ENCODE data around the gene MKLN1. TPM values are rescaled to one million over a fixed set of nuclear protein-coding genes. Genes with fewer than 3 reads are reported as not detected.

Gene MKLN1
- total and polyA plus RNA-seq, 7 donors = 14.7 to 70.8 (median 42.9) TPM

- Histone ChIP-seq H3K4me1 (no peaks in the 10 kb centered on the region), H3K27me3 (ENCODE audit: insufficient read depth in 3 of 3, low read length in 2 of 3) (no peaks in the 10 kb centered on the region), H3K9me3 (no peaks in the 10 kb centered on the region), H3K27ac (no peak overlapping the region), H3K36me3 (ENCODE audit: insufficient read depth in 1 of 2, low read depth in 1 of 2) (no peaks in the 10 kb centered on the region), H3K4me3 (no peak overlapping the region)
- ATAC-seq = no peak
- 81 to 82% (median 82%) methylated on average over 4 of the region's 4 CpGs for WGBS, 3 donors
- intact Hi-C loops (cut with DNase I) = loop anchor here in 1 of 2 donors (10.0 kb wide), 1 partner anchor 98 kb away; no protein-coding TSS in a partner anchor
- TF ChIP-seq CTCF (IDR thresholded peaks at IDR 0.05) = no peak
- no peak for DNase-seq
These were observed 35.4 kb upstream of the MKLN1 start for GRCh38 chr7:131292141-131292905.

- H3K36me3 ChIP-seq (ENCODE audit: insufficient read depth in 1 of 2, low read depth in 1 of 2) = no peaks in the 10 kb centered on the region
- ATAC-seq (peak; percentile 42 to 75 (median 64)), DNase-seq (peak; percentile 45 to 71)
- no peak overlapping the region for H3K27ac ChIP-seq
- H3K9me3 ChIP-seq = no peaks in the 10 kb centered on the region
- WGBS, 3 donors = 86 to 97% (median 90%) methylated on average over 1 of the region's 1 CpG
- no peaks in the 10 kb centered on the region for H3K27me3 ChIP-seq (ENCODE audit: insufficient read depth in 3 of 3, low read length in 2 of 3)
- no peak for TF ChIP-seq CTCF (IDR thresholded peaks at IDR 0.05)
- intact Hi-C loops (cut with DNase I) = loop anchor here in 1 of 2 donors (10.0 kb wide), 1 partner anchor 98 kb away; no protein-coding TSS in a partner anchor
- no peaks in the 10 kb centered on the region for H3K4me1 ChIP-seq
- no peak overlapping the region for H3K4me3 ChIP-seq
These were observed 34.7 kb upstream of the MKLN1 start for GRCh38 chr7:131293018-131293417.

- no peak for TF ChIP-seq CTCF (IDR thresholded peaks at IDR 0.05)
- Histone ChIP-seq H3K4me1 (no peaks in the 10 kb centered on the region), H3K27me3 (ENCODE audit: insufficient read depth in 3 of 3, low read length in 2 of 3) (no peaks in the 10 kb centered on the region), H3K36me3 (ENCODE audit: insufficient read depth in 1 of 2, low read depth in 1 of 2) (no peaks in the 10 kb centered on the region), H3K9me3 (no peaks in the 10 kb centered on the region), H3K4me3 (no peak overlapping the region), H3K27ac (no peak overlapping the region)
- no peak for ATAC-seq
- DNase-seq = no peak
- intact Hi-C loops (cut with DNase I) = loop anchor here in 1 of 2 donors (10.0 kb wide), 1 partner anchor 100 kb away; no protein-coding TSS in a partner anchor
- WGBS, 3 donors = 52 to 81% (median 54%) methylated on average over 3 of the region's 3 CpGs
These were observed 33.1 kb upstream of the MKLN1 start for GRCh38 chr7:131294553-131294952.

- H3K27me3 ChIP-seq (ENCODE audit: insufficient read depth in 3 of 3, low read length in 2 of 3) = no peaks in the 10 kb centered on the region
- no peak for ATAC-seq
- 88 to 92% (median 91%) methylated on average over 6 of the region's 6 CpGs for WGBS, 3 donors
- H3K4me1 ChIP-seq = peaks cover 24% of the 10 kb centered on the region
- no peak for TF ChIP-seq CTCF (IDR thresholded peaks at IDR 0.05)
- no peak overlapping the region for H3K27ac ChIP-seq
- intact Hi-C loops (cut with DNase I) = loop anchor here in 1 of 2 donors (10.0 kb wide), 1 partner anchor 104 kb away; no protein-coding TSS in a partner anchor
- H3K9me3 ChIP-seq = no peaks in the 10 kb centered on the region
- no peaks in the 10 kb centered on the region for H3K36me3 ChIP-seq (ENCODE audit: insufficient read depth in 1 of 2, low read depth in 1 of 2)
- no peak for DNase-seq
- H3K4me3 ChIP-seq = no peak overlapping the region
These were observed 29.1 kb upstream of the MKLN1 start for GRCh38 chr7:131298608-131298992.
